ENCODE measurements around the gene CD9. TPM values are rescaled to one million over a fixed set of nuclear protein-coding genes. Genes with fewer than 3 reads are reported as not detected.
A peak's percentile ranks its signal among the peaks of the same experiment; 100 is the strongest.
"Not testable (repeated sequence)": the region's sequence is repeated elsewhere in the genome, so short reads cannot be mapped to it uniquely, and the experiment has no call there.

CD9 gene
- total RNA-seq, 2 experiments from 2014 or later: 3.8 to 20.4 TPM

DNA sequence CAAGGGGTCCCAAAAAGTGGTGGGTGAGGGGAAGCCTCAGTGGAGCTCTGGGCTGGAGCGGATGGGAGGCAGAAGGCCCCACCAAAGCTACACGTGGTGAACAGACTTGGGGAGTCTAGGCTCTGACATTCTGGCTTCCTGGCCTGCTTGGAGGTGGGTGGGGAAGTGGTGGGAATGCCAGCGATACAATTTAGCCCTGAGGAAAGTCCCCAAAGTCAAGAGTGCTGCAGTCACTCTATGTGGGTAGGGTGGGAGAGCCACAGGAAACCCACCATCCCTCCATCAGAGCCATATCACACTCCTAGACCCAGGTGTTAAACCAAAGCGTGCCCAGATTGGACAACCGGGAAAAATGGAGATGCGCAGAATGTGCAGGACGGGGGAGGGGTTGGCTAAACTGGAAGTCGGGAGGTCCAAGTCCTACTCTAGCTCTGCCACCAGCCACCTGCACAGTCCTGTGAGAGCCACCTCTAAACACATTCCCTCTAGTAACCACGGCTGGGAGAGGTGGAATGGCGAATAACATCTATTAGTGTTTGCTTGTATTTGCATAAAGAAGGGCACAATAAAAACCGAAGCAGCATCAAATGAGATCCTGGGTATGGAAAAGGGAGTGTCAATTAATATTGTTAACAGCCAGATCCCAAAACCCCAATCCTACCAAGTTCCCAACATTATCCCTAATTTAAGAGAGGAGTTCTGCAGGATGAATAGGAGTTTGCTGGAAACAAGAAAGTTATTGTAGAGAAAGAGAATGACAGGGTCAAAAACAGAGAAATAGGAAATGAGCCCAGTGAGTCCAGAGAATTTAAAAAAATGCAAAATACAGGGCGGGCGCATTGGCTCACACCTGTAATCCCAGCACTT, 14.0 kb upstream of the CD9 start:
- Mint-ChIP-seq H3K9me3 (ENCODE audit: low read depth) (no peaks in the 10 kb centered on the region), H3K4me1 (peaks cover 10% of the 10 kb centered on the region), H3K27ac (no peak overlapping the region), H3K36me3 (no peaks in the 10 kb centered on the region), H3K4me3 (no peak overlapping the region), H3K27me3 (peaks cover 35% of the 10 kb centered on the region)
- CTCF ChIA-PET: interaction anchor here (0.5 to 3.3 kb wide), 2 partner anchors 9 to 14 kb away, joined by 3 to 11 read pairs; no protein-coding TSS in a partner anchor
- no peak for ATAC-seq
- DNase-seq: no peak

GRCh38 chr12:6187948-6188793, 12.0 kb upstream of the CD9 start:
- CTCF ChIA-PET: interaction anchor here (2.1 to 3.3 kb wide), 2 partner anchors 7 to 91 kb away, joined by 6 to 11 read pairs; no protein-coding TSS in a partner anchor
- H3K27me3 Mint-ChIP-seq: peaks cover 41% of the 10 kb centered on the region
- no peak for DNase-seq
- H3K4me1 Mint-ChIP-seq: peaks cover 10% of the 10 kb centered on the region
- no peaks in the 10 kb centered on the region for H3K9me3 Mint-ChIP-seq (ENCODE audit: low read depth)
- no peak overlapping the region for H3K4me3 Mint-ChIP-seq
- H3K27ac Mint-ChIP-seq: no peak overlapping the region
- ATAC-seq: no peak
- H3K36me3 Mint-ChIP-seq: no peaks in the 10 kb centered on the region

- Mint-ChIP-seq H3K4me1 (peaks cover 10% of the 10 kb centered on the region), H3K27me3 (peaks cover 48% of the 10 kb centered on the region), H3K9me3 (ENCODE audit: low read depth) (no peaks in the 10 kb centered on the region), H3K27ac (no peak overlapping the region), H3K36me3 (no peaks in the 10 kb centered on the region), H3K4me3 (no peak overlapping the region)
- ATAC-seq (no peak), DNase-seq (no peak)
- CTCF ChIA-PET: interaction anchor here (0.7 to 2.1 kb wide), 3 partner anchors 90 to 201 kb away, joined by 3 to 9 read pairs (median 6); no protein-coding TSS in a partner anchor
These were observed 11.2 kb upstream of the CD9 start for GRCh38 chr12:6189028-6189427.

DNA sequence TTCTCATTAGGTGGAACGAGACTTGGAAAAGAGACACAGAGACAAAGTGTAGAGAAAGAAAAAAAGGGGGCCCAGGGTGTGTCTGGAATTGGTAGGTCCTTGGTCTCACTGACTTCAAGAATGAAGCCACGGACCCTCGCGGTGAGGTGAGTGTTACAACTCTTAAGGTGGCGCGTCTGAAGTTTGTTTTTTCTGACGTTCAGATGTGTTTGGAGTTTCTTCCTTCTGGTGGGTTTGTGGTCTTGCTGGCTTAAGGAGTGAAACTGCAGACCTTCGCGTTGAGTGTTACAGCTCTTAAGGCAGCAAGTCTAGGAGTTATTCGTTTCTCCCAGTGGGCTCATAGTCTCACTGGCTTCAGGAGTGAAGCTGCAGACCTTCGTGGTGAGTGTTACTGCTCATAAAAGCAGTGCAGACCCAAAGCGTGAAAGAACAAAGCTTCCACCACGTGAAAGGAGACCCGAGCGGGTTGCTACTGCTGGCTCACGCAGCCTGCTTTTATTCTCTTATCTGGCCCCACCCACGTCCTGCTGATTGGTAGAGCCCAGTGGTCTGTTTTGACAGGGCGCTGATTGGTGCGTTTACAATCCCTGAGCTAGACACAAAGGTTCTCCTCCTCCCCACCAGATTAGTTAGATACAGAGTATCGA, 10.1 kb upstream of the CD9 start:
- H3K36me3 Mint-ChIP-seq; H3K4me3 Mint-ChIP-seq; H3K27ac Mint-ChIP-seq; H3K4me1 Mint-ChIP-seq; H3K9me3 Mint-ChIP-seq (ENCODE audit: low read depth); DNase-seq; ATAC-seq: not testable (repeated sequence)
- CTCF ChIA-PET: interaction anchor here (0.7 to 2.1 kb wide), 4 partner anchors 8 to 202 kb away, joined by 3 to 9 read pairs (median 4); no protein-coding TSS in a partner anchor
- H3K27me3 Mint-ChIP-seq: peaks cover 49% of the 10 kb centered on the region

DNA sequence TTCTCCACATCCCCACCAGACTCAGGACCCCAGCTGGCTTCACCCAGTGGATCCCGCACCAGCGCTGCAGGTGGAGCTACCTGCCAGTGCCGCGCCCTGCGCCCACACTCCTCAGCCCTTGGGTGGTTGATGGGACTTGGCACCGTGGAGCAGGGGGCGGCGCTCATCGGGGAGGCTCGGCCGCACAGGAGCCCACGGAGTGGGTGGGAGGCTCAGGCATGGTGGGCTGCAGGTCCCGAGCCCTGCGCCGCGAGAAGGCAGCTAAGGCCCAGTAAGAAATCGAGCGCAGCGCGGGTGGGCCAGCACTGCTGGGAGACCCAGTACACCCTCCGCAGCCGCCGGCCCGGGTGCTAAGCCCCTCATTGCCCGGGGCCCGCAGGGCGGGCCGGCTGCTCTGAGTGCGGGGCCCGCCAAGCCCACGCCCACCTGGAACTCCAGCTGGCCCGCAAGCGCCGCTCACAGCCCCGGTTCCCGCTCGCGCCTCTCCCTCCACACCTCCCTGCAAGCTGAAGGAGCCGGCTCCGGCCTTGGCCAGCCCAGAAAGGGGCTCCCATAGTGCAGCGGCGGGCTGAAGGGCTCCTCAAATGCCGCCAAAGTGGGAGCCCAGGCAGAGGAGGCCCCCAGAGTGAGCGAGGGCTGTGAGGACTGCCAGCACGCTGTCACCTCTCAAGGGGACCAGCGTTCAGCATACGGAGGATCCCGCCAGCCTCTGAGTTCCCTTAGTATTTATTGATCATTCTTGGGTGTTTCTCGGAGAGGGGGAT, 9.3 kb upstream of the CD9 start:
- CTCF ChIA-PET: interaction anchor here (2.1 kb wide), 1 partner anchor 93 kb away, joined by 9 read pairs; no protein-coding TSS in a partner anchor
- not testable (repeated sequence) for DNase-seq; ATAC-seq; H3K36me3 Mint-ChIP-seq; H3K4me3 Mint-ChIP-seq; H3K9me3 Mint-ChIP-seq (ENCODE audit: low read depth); H3K27ac Mint-ChIP-seq
- Mint-ChIP-seq H3K4me1 (peaks cover 11% of the 10 kb centered on the region), H3K27me3 (peaks cover 55% of the 10 kb centered on the region)

GRCh38 chr12:6192604-6193380, 7.4 kb upstream of the CD9 start:
- CTCF ChIA-PET: interaction anchor here (1.2 to 14.4 kb wide), 3 partner anchors 81 to 123 kb away, joined by 3 to 225 read pairs (median 6); no protein-coding TSS in a partner anchor
- Mint-ChIP-seq H3K4me3 (no peak overlapping the region), H3K27me3 (peaks cover 52% of the 10 kb centered on the region), H3K4me1 (peaks cover 12% of the 10 kb centered on the region), H3K36me3 (no peaks in the 10 kb centered on the region), H3K27ac (no peak overlapping the region), H3K9me3 (ENCODE audit: low read depth) (no peaks in the 10 kb centered on the region)
- ATAC-seq: no peak
- no peak for DNase-seq

- DNase-seq: no peak
- Mint-ChIP-seq H3K27ac (no peak overlapping the region), H3K4me3 (no peak overlapping the region), H3K9me3 (ENCODE audit: low read depth) (no peaks in the 10 kb centered on the region), H3K36me3 (no peaks in the 10 kb centered on the region), H3K27me3 (peaks cover 53% of the 10 kb centered on the region), H3K4me1 (peaks cover 16% of the 10 kb centered on the region)
- no peak for ATAC-seq
- CTCF ChIA-PET: interaction anchor here (1.0 to 14.4 kb wide), 8 partner anchors 9 to 124 kb away, joined by 3 to 225 read pairs (median 8); no protein-coding TSS in a partner anchor
These were observed 6.1 kb upstream of the CD9 start for GRCh38 chr12:6193853-6194815.

DNA sequence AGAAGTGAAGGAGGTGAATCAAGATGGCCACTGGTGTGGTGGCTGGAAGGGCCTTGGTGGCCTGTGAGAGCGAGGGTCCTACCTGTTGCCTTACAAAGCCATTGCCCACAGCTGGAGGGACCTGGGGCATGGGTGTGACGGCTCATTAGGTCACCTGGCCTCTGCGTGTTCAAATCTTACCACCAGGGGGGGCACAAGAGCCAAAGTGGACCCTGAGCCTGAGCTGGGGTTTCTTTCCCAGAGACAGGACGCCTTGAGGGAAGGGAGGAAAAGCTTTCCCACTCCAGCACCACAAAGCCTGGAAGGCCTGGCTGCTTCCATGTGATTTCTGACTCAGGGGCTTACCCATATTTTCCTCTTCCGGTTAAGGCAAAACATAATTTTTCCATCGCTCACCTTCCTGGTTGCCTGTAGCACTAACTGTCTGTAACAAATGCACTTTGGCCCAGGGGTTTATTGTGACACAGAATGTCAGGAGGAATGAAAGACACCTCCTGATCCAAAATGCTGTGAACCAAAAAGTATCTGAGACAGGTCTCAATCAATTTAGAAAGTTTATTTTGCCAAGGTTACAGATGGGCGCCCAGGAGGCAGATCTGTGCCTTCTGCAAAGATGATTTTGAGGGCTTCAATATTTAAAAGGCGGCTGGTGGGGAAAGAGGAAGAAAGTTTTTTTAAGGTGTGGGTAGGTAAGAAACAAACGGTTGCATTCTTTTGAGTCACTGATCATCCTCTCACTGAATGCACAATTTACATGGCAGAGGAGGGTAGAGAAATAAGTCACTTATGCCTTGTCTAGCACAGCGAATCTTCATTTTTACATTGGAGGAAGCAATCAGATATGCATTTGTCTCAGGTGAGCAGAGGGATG, 4.3 kb upstream of the CD9 start:
- H3K4me1 Mint-ChIP-seq: peaks cover 13% of the 10 kb centered on the region
- CTCF ChIA-PET: interaction anchor here (0.6 to 14.4 kb wide), 22 partner anchors 9 to 142 kb away, joined by 3 to 225 read pairs (median 4); no protein-coding TSS in a partner anchor
- peaks cover 51% of the 10 kb centered on the region for H3K27me3 Mint-ChIP-seq
- H3K27ac Mint-ChIP-seq: no peak overlapping the region
- peak; percentile 81 for DNase-seq
- peak; percentile 79 for ATAC-seq
- H3K9me3 Mint-ChIP-seq (ENCODE audit: low read depth): no peaks in the 10 kb centered on the region
- no peak overlapping the region for H3K4me3 Mint-ChIP-seq
- H3K36me3 Mint-ChIP-seq: no peaks in the 10 kb centered on the region

DNA sequence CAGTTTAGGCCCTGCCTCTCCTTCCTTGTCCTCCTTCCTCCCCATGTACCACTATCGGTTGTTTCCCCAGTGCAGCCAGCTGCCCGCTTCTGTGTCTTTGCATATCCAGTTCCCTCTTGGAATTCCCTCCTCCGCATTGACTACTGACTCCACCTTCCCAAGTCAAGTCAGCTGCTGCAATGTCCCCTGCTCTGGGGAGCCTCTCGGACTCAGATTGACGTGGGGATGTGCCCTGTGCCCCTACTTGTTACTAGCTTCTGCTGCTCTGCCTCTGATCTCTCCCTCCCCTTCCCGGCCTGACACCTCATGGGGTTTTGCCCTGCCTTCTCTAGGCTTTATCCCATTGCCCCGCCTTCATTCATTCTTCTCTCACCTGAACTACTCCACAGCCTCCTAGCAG, 2.1 kb upstream of the CD9 start:
- no peak for ATAC-seq

DNA sequence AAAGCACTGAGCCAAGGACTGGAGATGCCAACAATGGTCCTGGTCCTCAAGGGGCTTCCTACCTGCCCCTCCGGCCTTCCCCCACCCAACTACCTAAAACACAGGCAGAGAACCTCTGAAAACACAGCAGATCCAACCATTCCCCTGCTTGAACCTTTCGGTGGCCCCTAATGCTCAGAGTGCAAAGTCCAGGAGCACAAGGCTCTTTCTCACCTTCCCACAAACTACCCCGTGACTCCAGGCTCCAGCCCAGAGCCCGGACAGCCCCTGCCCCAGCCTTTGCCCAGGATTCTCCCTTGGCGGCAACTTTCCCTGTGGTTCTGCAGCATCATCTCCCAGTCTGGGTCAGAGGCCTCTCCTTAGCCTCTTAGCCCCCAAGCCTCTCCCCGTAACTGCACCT, 1.6 kb upstream of the CD9 start:
- Mint-ChIP-seq H3K4me3 (no peak overlapping the region), H3K9me3 (ENCODE audit: low read depth) (no peaks in the 10 kb centered on the region), H3K36me3 (no peaks in the 10 kb centered on the region), H3K4me1 (peaks cover 15% of the 10 kb centered on the region), H3K27me3 (peaks cover 66% of the 10 kb centered on the region), H3K27ac (no peak overlapping the region)
- CTCF ChIA-PET: interaction anchor here (0.7 to 14.4 kb wide), 3 partner anchors 9 to 87 kb away, joined by 3 to 225 read pairs (median 45); no protein-coding TSS in a partner anchor
- no peak for DNase-seq
- ATAC-seq: no peak

More for the DNA sequence above, 2.1 kb upstream of the CD9 start:
- no peaks in the 10 kb centered on the region for H3K36me3 Mint-ChIP-seq
- DNase-seq: no peak
- H3K4me1 Mint-ChIP-seq: peaks cover 15% of the 10 kb centered on the region
- no peak overlapping the region for H3K4me3 Mint-ChIP-seq
- no peak overlapping the region for H3K27ac Mint-ChIP-seq
- peaks cover 66% of the 10 kb centered on the region for H3K27me3 Mint-ChIP-seq
- H3K9me3 Mint-ChIP-seq (ENCODE audit: low read depth): no peaks in the 10 kb centered on the region
- CTCF ChIA-PET: interaction anchor here (0.7 to 14.4 kb wide), 3 partner anchors 8 to 87 kb away, joined by 3 to 225 read pairs (median 45); no protein-coding TSS in a partner anchor

Measured in activated CD8-positive, alpha-beta memory T cell treated with anti-CD3 and anti-CD28 coated beads, Interleukin-2, amount 10 ng/mL, durations not matched to agents 7 days and 5 days (primary cell).